ENCODE results near the gene DYNC1I1. TPM values are rescaled to one million over a fixed set of nuclear protein-coding genes. Genes with fewer than 3 reads are reported as not detected.
A peak's percentile ranks its signal among the peaks of the same experiment; 100 is the strongest.

The DYNC1I1 gene
- total RNA-seq, 1 donor from 2014 or later: 2.3 TPM

GRCh38 chr7:95996174-95996573 lies 223.8 kb downstream of the DYNC1I1 start:
- H3K4me3 ChIP-seq: no peak overlapping the region
- DNase-seq (no peak), ATAC-seq (no peak)
- no peaks in the 10 kb centered on the region for H3K9me3 ChIP-seq
- H3K4me1 ChIP-seq: no peaks in the 10 kb centered on the region
- no peak overlapping the region for H3K27ac ChIP-seq
- intact Hi-C loops (cut with DNase I): no loop called here
- no peak for TF ChIP-seq CTCF (IDR thresholded peaks at IDR 0.05)
- no peaks in the 10 kb centered on the region for H3K36me3 ChIP-seq
- H3K27me3 ChIP-seq: no peaks in the 10 kb centered on the region

- H3K27ac ChIP-seq: no peak overlapping the region
These were observed 224.5 kb downstream of the DYNC1I1 start for GRCh38 chr7:95996886-95997285.

GRCh38 chr7:95997632-95998031 lies 225.3 kb downstream of the DYNC1I1 start:
- DNase-seq (no peak), ATAC-seq (no peak)
- Histone ChIP-seq H3K4me3 (no peak overlapping the region), H3K27ac (no peak overlapping the region), H3K27me3 (no peaks in the 10 kb centered on the region), H3K36me3 (no peaks in the 10 kb centered on the region), H3K9me3 (no peaks in the 10 kb centered on the region), H3K4me1 (no peaks in the 10 kb centered on the region)
- intact Hi-C loops (cut with DNase I): no loop called here
- no peak for TF ChIP-seq CTCF (IDR thresholded peaks at IDR 0.05)

More at GRCh38 chr7:95996886-95997285, 224.5 kb downstream of the DYNC1I1 start:
- Histone ChIP-seq H3K27me3 (no peaks in the 10 kb centered on the region), H3K4me1 (no peaks in the 10 kb centered on the region), H3K9me3 (no peaks in the 10 kb centered on the region), H3K36me3 (no peaks in the 10 kb centered on the region), H3K4me3 (no peak overlapping the region)
- no peak for ATAC-seq
- intact Hi-C loops (cut with DNase I): no loop called here
- no peak for DNase-seq
- no peak for TF ChIP-seq CTCF (IDR thresholded peaks at IDR 0.05)

GRCh38 chr7:95999481-95999880 lies 227.1 kb downstream of the DYNC1I1 start:
- TF ChIP-seq CTCF (IDR thresholded peaks at IDR 0.05): no peak
- H3K4me3 ChIP-seq: no peak overlapping the region
- ATAC-seq (no peak), DNase-seq (no peak)
- no peak overlapping the region for H3K27ac ChIP-seq
- no peaks in the 10 kb centered on the region for H3K27me3 ChIP-seq
- no peaks in the 10 kb centered on the region for H3K36me3 ChIP-seq
- intact Hi-C loops (cut with DNase I): no loop called here
- H3K9me3 ChIP-seq: no peaks in the 10 kb centered on the region
- H3K4me1 ChIP-seq: no peaks in the 10 kb centered on the region

GRCh38 chr7:96004578-96004977 lies 232.2 kb downstream of the DYNC1I1 start:
- ATAC-seq (no peak), DNase-seq (no peak)
- no peaks in the 10 kb centered on the region for H3K27me3 ChIP-seq
- no peak overlapping the region for H3K27ac ChIP-seq
- no peak overlapping the region for H3K4me3 ChIP-seq
- no peaks in the 10 kb centered on the region for H3K4me1 ChIP-seq
- intact Hi-C loops (cut with DNase I): no loop called here
- H3K36me3 ChIP-seq: no peaks in the 10 kb centered on the region
- no peaks in the 10 kb centered on the region for H3K9me3 ChIP-seq
- TF ChIP-seq CTCF (IDR thresholded peaks at IDR 0.05): peak; percentile 5

- no peaks in the 10 kb centered on the region for H3K36me3 ChIP-seq
- H3K9me3 ChIP-seq: no peaks in the 10 kb centered on the region
- TF ChIP-seq CTCF (IDR thresholded peaks at IDR 0.05): no peak
- ATAC-seq: no peak
- no peak for DNase-seq
- no peak overlapping the region for H3K27ac ChIP-seq
- no peaks in the 10 kb centered on the region for H3K27me3 ChIP-seq
- intact Hi-C loops (cut with DNase I): no loop called here
- H3K4me3 ChIP-seq: no peak overlapping the region
- no peaks in the 10 kb centered on the region for H3K4me1 ChIP-seq
These were observed 232.9 kb downstream of the DYNC1I1 start for GRCh38 chr7:96005271-96005670.
